HepG2 (cell line): ENCODE measurements around the gene AMHR2. TPM values are rescaled to one million over a fixed set of nuclear protein-coding genes. Genes with fewer than 3 reads are reported as not detected.

Source experiments
- DZIP1 ChIP-seq: sonication (generic); formaldehyde crosslinking; IDR thresholded peaks from 2 replicates; pipeline ENCODE4 v1.5.0; 2020; ENCODE audit warnings: mild to moderate bottlenecking, missing genetic modification reagents
- GATAD2A ChIP-seq: IDR thresholded peaks from 2 replicates; pipeline ENCODE4 v1.6.1; 2016
- IKZF4 ChIP-seq: sonication (generic); formaldehyde crosslinking; IDR thresholded peaks from 2 replicates; pipeline ENCODE4 v1.5.1; 2020; ENCODE audit warnings: borderline replicate concordance, mild to moderate bottlenecking, low read depth, missing genetic modification reagents; ENCODE audit errors: not compliant biosample characterization
- MYC ChIP-seq: sonication (generic); formaldehyde crosslinking; IDR thresholded peaks from 2 replicates; pipeline ENCODE4 v1.9.0; 2021; ENCODE audit warnings: missing genetic modification reagents, borderline replicate concordance
- NR2C2 ChIP-seq: sonication (generic); formaldehyde crosslinking; IDR thresholded peaks from 2 replicates; pipeline ENCODE4 v1.4.0; 2020; ENCODE audit warnings: missing genetic modification reagents, mild to moderate bottlenecking, moderate library complexity, borderline replicate concordance
- PHF5A ChIP-seq: IDR thresholded peaks from one replicate; pipeline ENCODE4 v1.6.1; 2018; ENCODE audit warnings: low read depth, missing genetic modification reagents; ENCODE audit not compliant: unreplicated experiment
- POLR2G ChIP-seq: fragments of 200-400 bp; formaldehyde crosslinking; IDR thresholded peaks from 2 replicates; pipeline ENCODE4 v1.6.1; 2018; ENCODE audit warnings: mild to moderate bottlenecking, low read depth, low read length, moderate library complexity
- SOX13 ChIP-seq, 3 experiments: fragments of 450-650 bp in 1 of 3; sonication (generic) in 1 of 3; formaldehyde crosslinking in 1 of 3; IDR thresholded peaks in 2 of 3; conservative IDR thresholded peaks in 1 of 3; 2 replicates each; pipeline versions ENCODE4 v1.5.0 to v1.6.1; 2016 to 2020; ENCODE audit warnings: antibody characterized with exemption in 1 of 3, mild to moderate bottlenecking in 1 of 3, missing compliant biosample characterization in 1 of 3, missing genetic modification reagents in 1 of 3, moderate library complexity in 1 of 3
- SOX6 ChIP-seq, 2 experiments: fragments of 450-650 bp in 1 of 2; sonication (generic) in 1 of 2; formaldehyde crosslinking in 1 of 2; IDR thresholded peaks; 2 replicates each; pipeline versions ENCODE4 v1.4.0 to v1.6.1; 2017 to 2020; ENCODE audit warnings: antibody characterized with exemption in 1 of 2, mild to moderate bottlenecking in 1 of 2, missing genetic modification reagents in 1 of 2
- SRF ChIP-seq: IDR thresholded peaks from 2 replicates; pipeline ENCODE4 v1.6.1; 2011; ENCODE audit warnings: mild to moderate bottlenecking, low read depth, low read length, moderate library complexity
- ZBTB7A ChIP-seq: sonication (generic); formaldehyde crosslinking; IDR thresholded peaks from 2 replicates; pipeline ENCODE4 v1.8.0; 2022; ENCODE audit warnings: mild to moderate bottlenecking, missing genetic modification reagents
- ZNF180 ChIP-seq: sonication (generic); formaldehyde crosslinking; IDR thresholded peaks from 2 replicates; pipeline ENCODE4 v1.4.0; 2020; ENCODE audit warnings: low read depth, missing genetic modification reagents, borderline replicate concordance
- ZNF24 ChIP-seq: fragments of 450-650 bp; IDR thresholded peaks from 2 replicates; pipeline ENCODE4 v1.6.1; 2017; ENCODE audit warnings: antibody characterized with exemption, mild to moderate bottlenecking
- ZNF34 ChIP-seq: sonication (generic); formaldehyde crosslinking; IDR thresholded peaks from 2 replicates; pipeline ENCODE4 v1.4.0; 2020; ENCODE audit warnings: mild to moderate bottlenecking, missing genetic modification reagents, borderline replicate concordance
- ZNF414 ChIP-seq: sonication (generic); formaldehyde crosslinking; IDR thresholded peaks from 2 replicates; pipeline ENCODE4 v1.5.0; 2020; ENCODE audit warnings: missing genetic modification reagents
- ZNF460 ChIP-seq: sonication (generic); formaldehyde crosslinking; IDR thresholded peaks from 2 replicates; pipeline ENCODE4 v1.5.1; 2020; ENCODE audit warnings: missing genetic modification reagents, mild to moderate bottlenecking, borderline replicate concordance
- ZNF607 ChIP-seq: sonication (generic); formaldehyde crosslinking; IDR thresholded peaks from 2 replicates; pipeline ENCODE4 v1.5.1; 2020; ENCODE audit warnings: missing genetic modification reagents, mild to moderate bottlenecking, borderline replicate concordance
- ZNF629 ChIP-seq: sonication (generic); formaldehyde crosslinking; conservative IDR thresholded peaks from 2 replicates; pipeline ENCODE4 v1.5.0; 2020; ENCODE audit warnings: missing genetic modification reagents
- ZNF652 ChIP-seq: IDR thresholded peaks from 2 replicates; pipeline ENCODE4 v1.6.1; 2016; ENCODE audit warnings: low read depth, borderline replicate concordance
- polyA plus RNA-seq, 8 experiments: library from polyadenylated mRNA; depleted of rRNA in 3 of 8; stranded (reverse) in 7 of 8; unstranded in 1 of 8; fragments of >200 nt; fragmentation: Illumina TruSeq in 4 of 8; extraction: Trizol in 4 of 8; gene quantifications; 2 replicates each; pipeline versions ENCODE4 v1.2.1 to v1.2.3, GENCODE V29; 2011 to 2016; ENCODE audit warnings: low read depth in 4 of 8, missing spikeins in 1 of 8, mixed read lengths in 1 of 8; ENCODE audit not compliant: insufficient read depth in 1 of 8
- total RNA-seq, 5 experiments: library from RNA; depleted of rRNA; stranded (reverse); fragments of >200 nt; fragmentation: Illumina TruSeq; extraction: Trizol; gene quantifications; 2 replicates each; pipeline ENCODE4 v1.2.3, GENCODE V29; 2016; ENCODE audit warnings: low read depth in 1 of 5

AMHR2 gene
- total and polyA plus RNA-seq, 2 of the 13 experiments (the other 11 are each of a cell fraction or from before 2014, with no cell fraction given): 0.24 to 0.58 TPM

DNA sequence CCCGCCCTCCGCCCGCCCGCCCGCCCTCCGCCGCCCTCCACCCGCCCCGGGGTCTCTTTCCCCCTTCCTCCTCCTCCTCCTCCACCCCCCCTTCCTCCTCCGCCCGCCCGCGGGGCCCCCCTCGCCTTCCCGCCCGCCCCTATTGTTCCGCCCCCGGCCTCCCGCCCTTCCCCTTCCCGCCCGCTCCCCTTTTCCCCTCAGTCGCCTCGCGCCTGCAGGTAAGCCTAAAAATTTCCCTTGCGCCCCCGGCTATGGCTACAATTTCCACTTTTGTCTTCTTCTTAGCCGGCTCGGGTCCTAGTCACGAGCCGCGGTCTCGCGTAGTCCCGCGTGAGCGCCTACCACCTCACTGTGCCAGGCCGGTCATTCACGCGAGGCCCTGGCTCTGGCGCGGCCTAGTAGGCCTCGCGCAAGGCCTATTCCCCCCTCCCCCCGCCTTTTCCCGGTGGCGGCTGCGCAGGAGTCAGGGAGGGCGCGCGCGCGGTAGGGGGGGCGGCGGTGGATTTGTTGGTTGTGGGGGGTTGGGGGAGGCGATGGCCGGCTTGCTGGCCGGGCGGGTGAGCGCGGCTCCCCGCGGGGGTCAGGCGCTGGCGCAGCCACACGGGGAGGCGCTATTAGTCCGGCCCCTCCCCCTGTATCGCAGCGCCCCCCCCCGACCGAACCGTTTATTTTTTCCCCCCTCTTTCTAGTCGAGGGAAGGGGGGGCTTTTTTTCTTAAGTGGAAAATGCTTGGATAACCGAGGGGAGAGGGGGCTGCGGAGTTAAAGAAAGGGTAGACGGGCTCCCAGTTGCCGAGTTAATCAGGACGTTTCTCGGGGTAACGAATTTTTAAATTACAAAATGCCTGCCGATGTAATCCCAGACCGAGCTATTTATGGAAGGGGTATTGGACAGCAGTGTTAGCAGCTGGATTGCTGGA is 28.8 kb downstream of the AMHR2 start (continued):
- TF ChIP-seq SOX6 (IDR thresholded peaks at IDR 0.05) (no peak), SOX6 (CRISPR knock-in tag; IDR thresholded peaks at IDR 0.05) (no peak), SRF (no peak), ZNF180 (CRISPR knock-in tag) (no peak), ZNF414 (CRISPR knock-in tag) (no peak), NR2C2 (CRISPR knock-in tag) (no peak), ZNF652 (CRISPR knock-in tag) (no peak), DZIP1 (0 out of 2 replicates have a peak, but pooled peaks have one; percentile 70), GATAD2A (CRISPR knock-in tag) (no peak), ZNF460 (CRISPR knock-in tag) (no peak), PHF5A (CRISPR knock-in tag) (no peak), MYC (CRISPR knock-in tag) (peak; percentile 54; the same call in 1 of the 2 replicates), ZBTB7A (CRISPR knock-in tag) (peak; percentile 76; the same call in 1 of the 2 replicates), ZNF24 (no peak), POLR2G (peak; percentile 53), ZNF34 (no peak), SOX13 (IDR thresholded peaks at IDR 0.05) (no peak), SOX13 (CRISPR knock-in tag; conservative IDR thresholded peaks at IDR 0.05 in 1 of 2, IDR thresholded peaks at IDR 0.05 in 1 of 2) (0 out of 4 replicates have a peak, but pooled peaks of 1 of the 2 experiments have one; percentile 20), ZNF629 (peak; percentile 28; the same call in 1 of the 2 replicates), IKZF4 (CRISPR knock-in tag) (no peak), ZNF607 (CRISPR knock-in tag) (no peak)
